ENCODE data around the gene PDE10A.

DNA sequence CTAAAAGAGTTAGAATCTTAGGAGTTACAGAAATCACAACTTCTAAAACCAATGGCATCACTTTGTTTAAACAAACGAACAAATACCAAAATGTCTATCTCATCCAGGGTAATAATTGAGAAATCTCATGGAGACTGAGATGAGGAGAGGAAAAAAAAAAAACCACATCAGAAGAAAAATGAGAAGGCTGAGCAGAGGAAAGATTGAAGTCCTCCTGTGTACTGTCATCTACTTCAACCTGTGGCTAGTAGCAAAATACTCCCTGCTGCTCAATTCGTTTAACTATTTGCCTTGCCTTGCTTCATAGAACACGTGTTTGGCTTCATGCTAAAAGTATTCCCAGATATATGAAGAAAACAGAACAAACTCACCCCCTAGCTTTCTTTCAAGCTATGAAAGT lies 143.7 kb downstream of the PDE10A start:
- TF ChIP-seq POLR2AphosphoS5 (IDR thresholded peaks at IDR 0.05; ENCODE audit: borderline replicate concordance, low read depth, low read length) (no peak), FOXP2 (optimal IDR thresholded peaks at IDR 0.05; ENCODE audit: control extremely low read depth, extremely low read length, insufficient read depth) (no peak), EZH2 (IDR thresholded peaks at IDR 0.05) (no peak)

Data from SK-N-MC (cell line).